Measurements from ENCODE around the gene AFAP1L2.

AFAP1L2 gene

GRCh38 chr10:114401195-114401791 is 3.0 kb downstream of the AFAP1L2 start:
- peaks cover 47% of the 10 kb centered on the region for H3K27me3 ChIP-seq (ENCODE audit: control insufficient read depth, low read length)
- H4K20me1 ChIP-seq (ENCODE audit: control insufficient read depth, insufficient read depth, low read depth, low read length): no peaks in the 10 kb centered on the region
- H3K4me1 ChIP-seq (ENCODE audit: control insufficient read depth, low read length): no peaks in the 10 kb centered on the region
- no peak overlapping the region for H3K4me2 ChIP-seq (ENCODE audit: low read length)
- no peaks in the 10 kb centered on the region for H3K79me2 ChIP-seq (ENCODE audit: control insufficient read depth, low read length)
- TF ChIP-seq EZH2phosphoT487 (IDR thresholded peaks at IDR 0.05; ENCODE audit: borderline replicate concordance, low read length) (no peak), CTCF (IDR thresholded peaks at IDR 0.05; ENCODE audit: low read depth, low read length, poor library complexity, severe bottlenecking) (no peak)
- no peak overlapping the region for H3K4me3 ChIP-seq (ENCODE audit: low read length)
- H3K9me2 ChIP-seq (replicated peaks; ENCODE audit: control insufficient read depth, low read length): no peaks in the 10 kb centered on the region
- no peaks in the 10 kb centered on the region for H3K36me3 ChIP-seq (ENCODE audit: control insufficient read depth, low read length)
- H3K27ac ChIP-seq (ENCODE audit: low read depth, low read length): no peak overlapping the region
- no peaks in the 10 kb centered on the region for H3F3A ChIP-seq (ENCODE audit: control insufficient read depth, insufficient read depth)
- no peaks in the 10 kb centered on the region for H3K9me3 ChIP-seq (ENCODE audit: control insufficient read depth, insufficient read depth, low read length)

- Histone ChIP-seq H3F3A (ENCODE audit: control insufficient read depth, insufficient read depth) (no peaks in the 10 kb centered on the region), H3K79me2 (ENCODE audit: control insufficient read depth, low read length) (no peaks in the 10 kb centered on the region), H3K4me2 (ENCODE audit: low read length) (no peak overlapping the region), H4K20me1 (ENCODE audit: control insufficient read depth, insufficient read depth, low read depth, low read length) (no peaks in the 10 kb centered on the region), H3K27ac (ENCODE audit: low read depth, low read length) (no peak overlapping the region), H3K4me1 (ENCODE audit: control insufficient read depth, low read length) (no peaks in the 10 kb centered on the region), H3K27me3 (ENCODE audit: control insufficient read depth, low read length) (peaks cover 55% of the 10 kb centered on the region), H3K9me2 (replicated peaks; ENCODE audit: control insufficient read depth, low read length) (no peaks in the 10 kb centered on the region), H3K36me3 (ENCODE audit: control insufficient read depth, low read length) (no peaks in the 10 kb centered on the region), H3K4me3 (ENCODE audit: low read length) (no peak overlapping the region), H3K9me3 (ENCODE audit: control insufficient read depth, insufficient read depth, low read length) (no peaks in the 10 kb centered on the region)
- TF ChIP-seq CTCF (IDR thresholded peaks at IDR 0.05; ENCODE audit: low read depth, low read length, poor library complexity, severe bottlenecking) (no peak), EZH2phosphoT487 (IDR thresholded peaks at IDR 0.05; ENCODE audit: borderline replicate concordance, low read length) (no peak)
Observed at GRCh38 chr10:114400091-114400490, 4.2 kb downstream of the AFAP1L2 start.

- Histone ChIP-seq H3K4me1 (ENCODE audit: control insufficient read depth, low read length) (no peaks in the 10 kb centered on the region), H3K36me3 (ENCODE audit: control insufficient read depth, low read length) (no peaks in the 10 kb centered on the region), H3K4me2 (ENCODE audit: low read length) (no peak overlapping the region), H3K9me3 (ENCODE audit: control insufficient read depth, insufficient read depth, low read length) (no peaks in the 10 kb centered on the region), H3K27me3 (ENCODE audit: control insufficient read depth, low read length) (peaks cover 60% of the 10 kb centered on the region), H3F3A (ENCODE audit: control insufficient read depth, insufficient read depth) (no peaks in the 10 kb centered on the region), H3K27ac (ENCODE audit: low read depth, low read length) (no peak overlapping the region), H3K4me3 (ENCODE audit: low read length) (no peak overlapping the region), H3K9me2 (replicated peaks; ENCODE audit: control insufficient read depth, low read length) (no peaks in the 10 kb centered on the region), H4K20me1 (ENCODE audit: control insufficient read depth, insufficient read depth, low read depth, low read length) (no peaks in the 10 kb centered on the region), H3K79me2 (ENCODE audit: control insufficient read depth, low read length) (no peaks in the 10 kb centered on the region)
- TF ChIP-seq EZH2phosphoT487 (IDR thresholded peaks at IDR 0.05; ENCODE audit: borderline replicate concordance, low read length) (no peak), CTCF (IDR thresholded peaks at IDR 0.05; ENCODE audit: low read depth, low read length, poor library complexity, severe bottlenecking) (no peak)
Observed at GRCh38 chr10:114399576-114399975, 4.7 kb downstream of the AFAP1L2 start.
